Choroid plexus epithelial cell (primary cell): ENCODE measurements around the gene FUCA1.
"Not testable (repeated sequence)": the region's sequence is repeated elsewhere in the genome, so short reads cannot be mapped to it uniquely, and the experiment has no call there.

ENCODE experiments used
- DNase-seq: peaks from one replicate; pipeline ENCODE4 v3.0.0-alpha.2; 2010; ENCODE audit warnings: low read depth
- H3K4me3 ChIP-seq: 2 replicates; pipeline ENCODE4 v1.5.1; 2011; ENCODE audit warnings: low read depth, mild to moderate bottlenecking, control low read depth, low read length, moderate library complexity
- TF ChIP-seq, protein P1 (sequence below): conservative IDR thresholded peaks from 2 replicates; pipeline ENCODE4 v1.5.1; 2011; ENCODE audit warnings: low read depth, mild to moderate bottlenecking, control low read depth, inconsistent platforms, low read length, moderate library complexity

FUCA1 gene

DNA sequence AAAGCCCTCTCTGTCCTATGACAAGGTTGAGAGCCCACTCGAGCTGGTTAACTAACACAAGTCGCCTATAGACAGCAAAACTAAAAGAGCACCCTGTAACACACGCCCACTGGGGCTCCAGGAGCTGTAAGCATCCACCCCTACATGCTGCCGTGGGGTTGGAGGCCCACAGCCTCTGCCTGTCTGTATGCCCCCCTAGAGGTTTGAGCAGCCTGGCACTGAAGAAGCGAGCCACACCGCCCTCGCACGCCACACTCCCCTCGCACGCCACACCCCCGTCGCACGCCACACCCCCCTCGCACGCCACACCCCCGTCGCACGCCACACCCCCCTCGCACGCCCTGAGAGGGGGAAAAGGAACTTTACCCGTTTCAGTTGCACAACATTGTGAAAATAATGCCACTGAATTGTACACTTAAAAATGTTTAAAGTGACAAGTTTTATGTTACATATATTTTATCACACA is 29.7 kb downstream of the FUCA1 start:
- DNase-seq = peak; percentile 20
- TF ChIP-seq, protein P1, sequence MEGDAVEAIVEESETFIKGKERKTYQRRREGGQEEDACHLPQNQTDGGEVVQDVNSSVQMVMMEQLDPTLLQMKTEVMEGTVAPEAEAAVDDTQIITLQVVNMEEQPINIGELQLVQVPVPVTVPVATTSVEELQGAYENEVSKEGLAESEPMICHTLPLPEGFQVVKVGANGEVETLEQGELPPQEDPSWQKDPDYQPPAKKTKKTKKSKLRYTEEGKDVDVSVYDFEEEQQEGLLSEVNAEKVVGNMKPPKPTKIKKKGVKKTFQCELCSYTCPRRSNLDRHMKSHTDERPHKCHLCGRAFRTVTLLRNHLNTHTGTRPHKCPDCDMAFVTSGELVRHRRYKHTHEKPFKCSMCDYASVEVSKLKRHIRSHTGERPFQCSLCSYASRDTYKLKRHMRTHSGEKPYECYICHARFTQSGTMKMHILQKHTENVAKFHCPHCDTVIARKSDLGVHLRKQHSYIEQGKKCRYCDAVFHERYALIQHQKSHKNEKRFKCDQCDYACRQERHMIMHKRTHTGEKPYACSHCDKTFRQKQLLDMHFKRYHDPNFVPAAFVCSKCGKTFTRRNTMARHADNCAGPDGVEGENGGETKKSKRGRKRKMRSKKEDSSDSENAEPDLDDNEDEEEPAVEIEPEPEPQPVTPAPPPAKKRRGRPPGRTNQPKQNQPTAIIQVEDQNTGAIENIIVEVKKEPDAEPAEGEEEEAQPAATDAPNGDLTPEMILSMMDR = no peak
- H3K4me3 ChIP-seq = peak overlapping the region; percentile 46

DNA sequence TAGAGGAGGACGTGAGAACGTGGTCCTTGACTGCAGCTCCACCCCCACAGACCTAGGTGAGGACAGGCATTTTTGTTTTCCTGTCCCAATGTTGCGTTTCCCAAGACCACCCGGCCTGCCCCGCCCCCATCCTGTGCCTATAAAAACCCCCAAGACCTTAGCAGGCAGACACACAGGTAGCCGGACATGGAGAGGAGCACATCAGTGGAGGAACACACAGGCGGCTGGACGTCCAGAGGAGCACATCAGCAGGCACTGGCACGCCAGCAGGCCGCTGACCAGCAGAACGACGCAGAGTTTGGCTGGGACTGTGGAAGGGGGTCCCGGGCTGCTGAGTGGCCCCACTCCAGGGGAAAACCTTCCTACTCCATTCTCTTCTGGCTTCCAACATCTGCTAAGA is 30.2 kb downstream of the FUCA1 start:
- TF ChIP-seq, protein P1 = no peak
- H3K4me3 ChIP-seq = no peak overlapping the region
- no peak for DNase-seq

DNA sequence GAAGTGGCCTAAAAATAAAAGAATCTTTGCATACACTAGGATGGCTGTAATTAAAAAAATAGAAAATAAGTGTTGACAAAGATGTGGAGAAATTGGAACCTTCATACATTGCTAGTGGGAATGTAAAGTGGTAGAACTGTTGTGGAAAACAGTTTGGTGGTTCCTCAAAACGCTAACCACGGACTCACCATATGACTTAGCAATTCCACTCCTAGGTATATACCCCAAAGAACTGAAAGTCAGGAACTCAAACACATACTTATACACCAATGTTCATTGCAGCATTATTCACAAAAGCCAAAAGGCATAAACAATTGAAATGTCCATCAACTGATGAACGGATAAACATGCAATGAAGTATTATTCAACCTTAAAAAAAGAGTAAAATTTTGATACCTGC is 32.1 kb downstream of the FUCA1 start:
- no peak overlapping the region for H3K4me3 ChIP-seq
- TF ChIP-seq, protein P1 = no peak
- DNase-seq = no peak

DNA sequence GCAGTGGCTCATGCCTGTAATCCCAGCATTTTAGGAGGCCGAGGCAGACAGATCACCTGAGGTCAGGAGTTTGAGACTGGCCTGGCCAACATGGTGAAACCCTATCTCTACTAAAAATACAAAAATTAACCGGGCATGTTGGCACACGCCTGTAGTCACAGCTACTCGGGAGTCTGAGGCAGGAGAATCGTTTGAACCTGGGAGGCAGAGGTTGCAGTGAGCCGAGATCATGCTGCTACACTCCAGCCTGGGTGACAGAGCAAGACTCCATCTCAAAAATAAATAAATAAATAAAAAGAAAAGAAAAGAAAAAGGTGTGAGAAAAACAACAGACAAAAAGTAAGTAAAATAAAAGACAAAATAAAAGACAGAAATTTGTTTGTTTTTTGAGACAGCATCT is 33.9 kb downstream of the FUCA1 start:
- not testable (repeated sequence) for DNase-seq

DNA sequence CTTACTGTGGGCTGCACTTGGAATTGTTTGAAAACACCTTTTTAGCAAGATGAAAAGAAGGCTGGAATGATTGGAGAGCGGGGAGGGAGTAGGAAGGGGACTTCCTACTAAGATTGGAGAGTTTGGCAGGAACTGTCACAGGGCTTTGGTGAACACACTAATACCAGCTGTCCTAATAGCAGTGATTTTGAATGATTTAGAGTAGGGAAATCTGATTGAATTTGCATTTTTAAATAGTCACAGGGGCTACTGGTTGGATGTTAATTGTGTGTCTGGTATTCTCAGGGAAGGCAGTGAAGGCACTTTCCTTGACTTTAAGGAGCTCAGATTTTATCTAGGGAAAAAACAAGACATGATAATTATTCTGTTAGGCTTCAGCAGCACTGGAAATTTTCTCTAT is 40.4 kb downstream of the FUCA1 start:
- no peak overlapping the region for H3K4me3 ChIP-seq
- DNase-seq = no peak
- TF ChIP-seq, protein P1 = no peak

More for the DNA sequence above, 33.9 kb downstream of the FUCA1 start:
- not testable (repeated sequence) for H3K4me3 ChIP-seq

DNA sequence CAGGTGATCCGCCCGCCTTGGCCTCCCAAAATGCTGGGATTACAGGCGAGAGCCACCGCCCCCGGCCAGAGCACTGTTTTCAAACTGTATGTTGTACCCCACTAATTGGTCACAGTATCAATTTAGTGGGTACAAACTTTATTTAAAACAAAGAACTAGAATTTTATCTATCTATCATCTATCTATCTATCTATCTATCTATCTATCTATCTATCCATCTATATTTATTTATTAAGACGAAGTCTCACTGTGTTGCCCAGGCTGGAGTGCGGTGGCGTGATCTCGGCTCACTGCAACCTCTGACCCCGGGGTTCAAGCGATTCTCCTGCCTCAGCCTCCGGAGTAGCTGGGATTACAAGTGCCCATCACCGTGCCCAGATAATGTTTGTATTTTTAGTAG is 41.5 kb downstream of the FUCA1 start:
- DNase-seq = not testable (repeated sequence)

DNA sequence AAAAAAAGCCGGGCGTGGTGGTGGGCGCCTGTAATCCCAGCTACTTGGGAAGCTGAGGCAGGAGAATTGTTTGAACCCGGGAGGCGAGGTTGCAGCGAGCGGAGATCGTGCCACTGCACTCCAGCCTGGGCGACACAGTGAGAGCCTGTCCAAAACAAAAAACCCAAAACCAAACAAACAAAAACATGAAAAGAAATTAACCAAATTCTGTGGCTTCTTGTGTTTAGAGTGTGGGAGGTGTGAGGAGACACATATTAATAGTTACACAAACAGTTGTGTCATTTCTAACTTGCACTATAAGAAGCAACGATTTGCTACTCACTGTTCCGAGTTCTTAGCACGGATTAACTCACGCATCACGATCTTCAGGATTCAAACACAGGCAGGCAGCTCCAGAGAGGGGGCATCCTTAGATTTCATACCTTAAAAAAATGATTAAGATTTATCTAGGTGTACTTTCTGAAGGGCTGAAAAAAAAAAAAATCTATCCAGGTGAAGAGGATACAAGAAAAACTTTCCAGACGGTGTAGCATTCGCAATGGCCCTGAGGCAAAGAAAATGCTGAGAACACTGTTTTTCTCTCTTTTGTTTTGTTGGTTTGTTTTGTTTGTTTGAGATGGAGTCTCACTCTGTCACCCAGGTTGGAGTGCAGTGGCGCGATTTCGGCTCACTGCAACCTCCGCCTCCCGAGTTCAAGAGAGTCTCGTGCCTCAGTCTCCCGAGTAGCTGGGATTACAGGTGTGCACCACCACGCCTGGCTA is 42.1 kb downstream of the FUCA1 start:
- no peak for DNase-seq
- peak overlapping the region; percentile 100 for H3K4me3 ChIP-seq
- TF ChIP-seq, protein P1 = no peak

More for the DNA sequence above, 41.5 kb downstream of the FUCA1 start:
- H3K4me3 ChIP-seq = not testable (repeated sequence)

DNA sequence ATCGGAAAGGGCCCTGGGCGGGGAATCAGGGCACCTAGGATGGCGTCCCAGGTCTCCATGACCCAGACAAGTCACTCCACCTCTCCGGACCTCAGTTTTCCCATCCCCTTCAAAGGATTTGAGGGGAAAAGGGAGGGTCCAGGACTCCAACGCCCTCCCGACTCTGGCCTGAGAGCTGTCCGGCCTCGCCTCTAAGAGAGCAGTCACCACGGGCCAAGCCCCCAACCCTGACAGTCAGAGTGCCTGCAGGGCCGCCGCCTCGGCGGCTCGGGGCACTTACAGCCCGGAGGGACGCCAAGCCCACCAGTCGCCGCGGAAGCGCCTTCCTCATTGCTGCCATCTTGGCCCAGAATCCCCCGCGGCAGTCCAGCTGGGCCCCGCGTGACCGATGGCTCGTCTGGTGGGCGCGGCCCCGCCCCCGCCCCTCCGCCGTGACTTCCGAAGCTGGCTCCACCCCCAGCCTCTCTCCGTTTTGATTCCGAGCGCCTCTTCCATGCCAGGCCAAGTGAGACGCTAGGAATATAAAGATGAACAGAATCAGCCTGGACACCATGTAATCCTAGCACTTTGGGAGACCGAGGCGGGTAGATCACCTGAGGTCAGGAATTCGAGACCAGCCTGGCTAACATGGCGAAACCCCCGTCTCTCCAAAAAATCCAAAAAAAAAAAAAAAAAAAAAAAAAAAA is 42.9 kb downstream of the FUCA1 start, which contains the start of gene HMGCL:
Gene HMGCL (minus strand): TSS at position 354 of the 686 bp plus-strand sequence. CDS start 14 bp downstream, at position 340.
- TF ChIP-seq, protein P1 = no peak
- peak; percentile 92 for DNase-seq
- H3K4me3 ChIP-seq = peak within 1 kb of the TSS; percentile 100
